ENCODE results near the gene A4GNT.

GRCh38 chr3:138172625-138173024 lies 40.4 kb upstream of the A4GNT start:
- TF ChIP-seq YY1 (IDR thresholded peaks at IDR 0.05; ENCODE audit: insufficient read depth, insufficient read length), result no peak
- no peak for TF ChIP-seq SUZ12 (IDR thresholded peaks at IDR 0.05; ENCODE audit: extremely low read depth, insufficient read depth, insufficient read length)
